GM19452 (cell line): Measurements from ENCODE around the gene VEZF1.
A peak's percentile ranks its signal among the peaks of the same experiment; 100 is the strongest.

Experiments used
- ATAC-seq: cut with Tn5 transposase; IDR thresholded peaks from one replicate; pipeline ENCODE4 v1.9.1; 2021; ENCODE audit not compliant: unreplicated experiment

VEZF1 gene

DNA sequence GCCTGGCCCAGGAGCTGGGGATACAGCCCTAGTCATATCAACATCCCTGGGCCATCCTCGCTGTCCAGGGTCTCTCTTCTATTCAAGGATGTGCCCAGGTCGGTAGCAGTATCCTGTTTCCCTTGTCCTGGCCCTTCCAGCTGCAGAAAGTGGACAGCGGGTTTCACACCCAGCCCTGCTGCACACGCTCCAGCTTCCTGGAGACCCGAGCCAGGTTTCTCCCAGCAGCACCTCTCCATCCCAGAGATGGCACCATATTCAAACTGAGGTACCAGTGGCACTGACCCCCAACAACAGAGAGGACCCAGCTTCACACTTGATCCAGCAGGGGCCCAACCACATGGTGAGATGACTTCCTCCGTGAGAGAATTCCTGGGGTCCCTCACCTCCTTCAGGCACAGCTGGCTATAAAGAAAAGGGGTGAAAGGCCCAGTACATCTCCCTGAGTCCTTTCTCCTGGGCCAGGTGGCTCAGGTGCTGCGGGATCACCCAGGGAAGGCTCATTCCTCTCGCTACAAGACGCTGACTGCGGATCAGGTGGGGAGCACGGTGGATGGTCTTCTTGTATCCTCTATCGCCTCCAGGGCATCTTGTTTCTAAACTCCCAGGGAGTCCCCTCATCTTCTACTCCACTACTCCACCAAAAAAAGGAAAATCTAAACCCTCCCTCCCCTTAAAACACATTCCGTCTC, 34.2 kb downstream of the VEZF1 start:
- ATAC-seq: no peak

DNA sequence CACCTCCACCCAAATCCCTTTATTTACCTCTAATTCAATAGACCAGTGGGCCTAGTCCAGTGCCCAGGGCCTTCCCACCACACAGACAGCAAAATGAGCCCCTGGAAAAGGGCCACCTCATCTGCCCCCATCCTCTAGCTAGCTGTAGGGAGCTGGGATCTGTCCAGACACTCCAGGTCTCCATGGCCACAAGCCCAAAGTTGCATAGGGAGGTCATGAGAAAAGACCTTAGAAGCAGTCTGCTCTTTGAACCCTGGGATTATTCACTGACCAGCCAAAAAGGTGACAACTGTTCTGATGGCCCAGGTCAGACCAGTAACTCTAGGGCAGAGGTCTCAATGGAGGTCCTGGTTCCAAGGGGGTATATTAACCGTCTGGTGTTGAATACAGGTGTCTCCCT, 34.8 kb downstream of the VEZF1 start:
- ATAC-seq: no peak

DNA sequence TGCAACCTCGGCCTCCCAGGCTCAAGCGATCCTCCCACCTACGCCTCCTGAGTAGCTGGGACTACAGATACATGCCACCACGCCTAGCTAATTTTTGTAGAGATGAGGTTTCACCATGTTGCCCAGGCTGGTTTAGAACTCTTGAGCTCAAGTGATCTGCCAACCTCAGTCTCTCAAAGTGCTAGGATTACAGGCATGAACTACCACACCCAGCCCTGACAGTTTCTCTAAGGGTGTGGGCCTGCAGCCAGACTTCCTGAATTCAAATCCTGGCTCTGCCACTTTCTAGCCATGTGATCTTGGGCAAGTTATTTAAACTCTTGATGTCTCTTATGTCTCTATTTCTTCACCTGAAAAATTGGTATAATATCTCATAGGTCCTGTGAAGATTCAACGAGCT, 38.4 kb downstream of the VEZF1 start:
- no peak for ATAC-seq

DNA sequence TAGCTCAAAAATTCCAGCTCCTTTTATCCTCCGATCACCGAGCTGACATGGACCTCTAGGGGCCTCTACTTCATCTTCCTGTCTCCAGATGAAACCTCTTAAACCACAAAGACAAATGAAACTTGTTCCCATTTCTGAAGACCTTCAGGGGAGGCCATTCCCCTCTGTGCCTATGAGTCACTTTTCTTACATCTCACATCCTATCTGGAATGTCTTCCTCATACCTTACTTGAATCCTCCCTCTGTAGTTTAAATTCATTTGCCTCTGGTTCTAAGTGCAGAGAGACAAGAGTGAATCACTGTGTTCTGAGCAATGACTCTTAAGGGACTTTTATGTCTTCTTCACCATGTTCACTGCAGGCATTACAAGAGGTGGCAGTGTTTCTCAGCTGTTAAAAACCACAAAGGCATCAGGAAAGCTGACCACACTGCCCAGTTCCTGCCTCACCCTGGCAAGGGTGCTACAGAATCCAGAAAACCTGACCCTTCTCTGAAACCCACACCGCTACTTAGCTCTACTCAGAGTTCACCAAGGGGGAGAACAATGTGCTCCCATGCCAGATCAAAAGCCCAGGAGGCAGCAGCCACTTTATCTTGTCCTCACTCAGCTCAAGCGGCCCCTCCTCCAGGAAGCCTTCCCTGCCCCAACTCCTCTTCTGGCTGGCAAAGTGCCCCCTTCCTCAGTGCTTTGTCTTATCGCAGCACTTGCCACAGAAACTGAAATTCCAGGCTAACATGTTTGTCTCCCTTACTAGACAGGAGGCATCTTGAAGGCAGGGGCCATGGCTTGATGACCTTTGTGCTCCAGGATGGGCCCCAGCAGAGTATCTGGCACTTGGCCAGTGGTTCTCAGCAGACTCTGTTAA, 39.3 kb downstream of the VEZF1 start:
- no peak for ATAC-seq

DNA sequence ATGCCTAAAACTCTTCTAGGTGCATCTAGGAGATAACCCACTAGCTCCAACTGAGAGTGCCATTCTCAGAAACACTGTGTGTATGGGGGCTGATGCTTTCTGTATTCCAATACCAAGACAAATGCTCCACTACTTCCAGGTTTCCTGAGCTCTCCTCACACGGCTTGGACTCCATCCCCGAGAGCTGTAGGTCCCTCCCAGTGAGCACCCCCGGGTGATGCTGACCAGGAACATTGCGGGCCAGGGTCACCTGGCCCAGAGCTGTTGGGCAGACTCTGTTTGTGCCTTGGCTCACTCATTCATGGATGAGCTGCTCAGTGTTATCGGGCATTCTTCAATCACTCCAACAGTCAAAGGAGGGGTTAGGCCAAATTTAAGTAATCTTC, 39.9 kb downstream of the VEZF1 start:
- no peak for ATAC-seq

DNA sequence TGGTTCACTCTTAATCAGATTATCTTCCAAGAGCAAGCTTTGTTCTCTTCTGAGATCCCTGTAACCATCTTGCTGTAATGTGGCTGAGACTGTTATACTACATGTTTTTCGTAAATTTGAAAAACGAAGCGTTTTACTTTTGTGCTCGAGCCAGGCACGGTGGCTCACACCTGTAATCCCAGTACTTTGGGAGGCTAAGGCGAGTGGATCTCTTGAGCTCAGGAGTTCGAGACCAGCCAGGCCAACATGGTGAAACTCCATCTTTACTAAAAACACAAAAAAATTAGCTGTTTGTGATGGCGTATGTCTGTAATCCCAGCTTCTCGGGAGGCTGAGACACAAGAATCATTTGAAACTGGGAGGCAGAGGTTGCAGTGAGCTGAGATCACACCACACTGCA, 40.7 kb downstream of the VEZF1 start:
- ATAC-seq: no peak

DNA sequence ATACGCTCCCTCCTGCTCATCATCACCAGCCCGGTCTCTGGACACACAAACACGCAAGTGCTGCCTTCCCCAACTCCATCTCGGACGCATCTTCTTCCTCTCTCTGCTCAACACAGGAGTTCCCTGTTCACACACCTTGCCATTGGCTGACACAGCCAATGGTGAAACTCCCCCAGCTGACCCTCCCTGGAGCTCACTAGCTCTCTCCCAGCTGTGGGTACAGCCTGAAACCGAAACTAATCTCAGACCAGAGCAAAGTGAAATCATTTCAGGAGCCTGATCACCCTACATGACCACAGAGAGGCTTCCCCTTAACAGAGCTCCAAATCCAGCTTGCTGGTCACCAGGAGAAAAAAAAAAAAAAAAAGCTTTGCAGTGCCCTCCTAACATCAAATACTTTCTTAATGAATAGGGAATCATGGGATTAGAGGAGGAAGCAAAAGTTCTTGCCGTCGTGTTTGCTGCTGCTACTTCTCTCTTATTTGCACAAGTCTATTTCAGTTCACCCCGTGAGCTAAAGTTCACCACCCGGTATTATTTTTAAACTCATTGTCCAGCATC, 41.2 kb downstream of the VEZF1 start:
- ATAC-seq: peak; percentile 89

DNA sequence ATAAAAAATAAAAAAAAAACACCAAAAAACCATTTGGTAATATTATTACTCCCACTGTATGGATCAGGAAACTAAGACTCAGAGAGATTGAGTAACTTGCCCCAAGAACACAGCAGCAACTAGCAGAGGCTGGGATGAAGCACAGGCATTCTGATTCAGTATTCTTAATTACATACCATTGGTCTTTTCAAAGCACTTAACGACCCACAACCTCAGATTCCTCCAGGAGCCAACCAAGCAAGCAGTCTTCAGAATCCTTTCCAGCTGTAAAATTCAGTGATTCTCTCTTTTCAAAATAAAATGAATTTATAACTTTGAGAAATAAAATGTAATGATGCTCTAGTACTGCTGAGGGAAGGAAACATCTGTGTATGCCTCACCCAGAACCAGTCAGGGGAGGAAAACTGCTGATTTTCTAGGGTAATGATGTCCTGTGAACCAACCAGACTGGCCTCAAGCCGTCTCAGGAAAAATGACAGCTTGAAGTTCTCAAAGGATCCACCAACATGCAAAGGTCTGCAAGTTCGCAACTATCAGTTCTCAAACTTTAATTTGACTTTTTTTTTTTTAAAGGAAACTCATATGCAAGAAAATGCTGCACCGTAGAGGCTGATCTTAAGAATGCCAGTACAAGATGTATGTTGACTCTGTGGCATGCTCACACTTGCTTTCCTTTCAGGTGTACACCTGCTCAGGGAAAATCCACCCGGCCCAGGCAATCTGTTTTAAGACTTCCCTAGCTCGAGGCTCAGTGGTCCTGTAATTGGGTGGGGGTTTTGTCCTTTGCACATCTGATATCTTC, 41.9 kb downstream of the VEZF1 start:
- ATAC-seq: no peak

DNA sequence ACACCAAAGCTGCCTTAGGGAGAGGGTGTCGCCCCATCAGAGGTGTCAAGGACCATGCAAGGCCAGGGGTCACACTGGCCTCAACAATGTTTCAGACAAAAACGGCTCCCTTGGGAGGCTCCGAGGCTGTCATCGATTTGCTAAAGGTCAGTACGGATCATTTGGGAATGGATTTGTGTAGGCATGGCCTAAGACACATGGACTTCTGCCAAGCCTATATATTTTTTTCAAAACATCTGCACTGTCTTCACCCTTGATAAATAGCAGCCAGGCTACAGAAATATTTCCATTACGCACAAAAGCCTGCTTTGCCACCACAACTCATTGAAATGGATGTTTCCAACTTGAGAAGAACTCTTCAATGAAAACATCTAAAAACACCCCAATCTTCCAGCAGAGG, 43.1 kb downstream of the VEZF1 start:
- ATAC-seq: no peak

DNA sequence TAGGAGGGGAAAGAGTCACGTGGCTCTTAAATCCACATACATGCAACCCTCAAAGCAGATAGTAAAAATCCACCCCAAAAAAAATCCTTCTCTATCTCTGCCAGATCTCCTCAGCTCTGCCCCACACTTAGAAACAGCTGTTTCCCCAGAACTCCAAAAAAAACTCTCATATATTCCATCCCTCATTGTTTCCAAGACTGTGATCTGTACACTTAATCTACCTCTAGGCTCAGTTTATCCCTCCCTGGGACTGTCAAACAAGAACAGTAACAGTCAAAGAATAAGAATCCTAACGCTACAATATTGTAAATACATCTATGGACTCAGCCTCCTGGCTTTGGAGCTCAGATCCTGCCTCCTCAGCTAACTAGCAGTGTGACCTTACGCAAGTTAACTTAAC, 44.4 kb downstream of the VEZF1 start:
- ATAC-seq: no peak

DNA sequence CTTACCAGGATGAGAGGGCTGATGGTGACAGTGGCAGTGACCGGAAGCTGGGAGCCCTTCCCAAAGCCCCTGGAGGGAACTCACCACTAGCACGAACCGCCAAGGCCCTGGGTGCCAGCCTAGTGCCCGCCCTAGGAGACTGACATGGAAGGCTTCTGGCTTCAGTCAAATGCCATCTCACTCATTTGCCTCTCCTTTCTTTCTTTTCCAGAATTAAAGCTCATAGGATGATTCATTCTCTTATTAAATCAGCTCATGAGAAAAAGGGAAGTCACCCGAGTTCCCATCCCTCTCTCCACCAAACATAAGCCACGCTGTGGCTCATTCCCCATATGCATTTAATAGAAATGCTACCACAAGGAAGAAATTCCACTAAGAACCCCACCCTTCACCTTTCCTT, 44.9 kb downstream of the VEZF1 start:
- no peak for ATAC-seq

DNA sequence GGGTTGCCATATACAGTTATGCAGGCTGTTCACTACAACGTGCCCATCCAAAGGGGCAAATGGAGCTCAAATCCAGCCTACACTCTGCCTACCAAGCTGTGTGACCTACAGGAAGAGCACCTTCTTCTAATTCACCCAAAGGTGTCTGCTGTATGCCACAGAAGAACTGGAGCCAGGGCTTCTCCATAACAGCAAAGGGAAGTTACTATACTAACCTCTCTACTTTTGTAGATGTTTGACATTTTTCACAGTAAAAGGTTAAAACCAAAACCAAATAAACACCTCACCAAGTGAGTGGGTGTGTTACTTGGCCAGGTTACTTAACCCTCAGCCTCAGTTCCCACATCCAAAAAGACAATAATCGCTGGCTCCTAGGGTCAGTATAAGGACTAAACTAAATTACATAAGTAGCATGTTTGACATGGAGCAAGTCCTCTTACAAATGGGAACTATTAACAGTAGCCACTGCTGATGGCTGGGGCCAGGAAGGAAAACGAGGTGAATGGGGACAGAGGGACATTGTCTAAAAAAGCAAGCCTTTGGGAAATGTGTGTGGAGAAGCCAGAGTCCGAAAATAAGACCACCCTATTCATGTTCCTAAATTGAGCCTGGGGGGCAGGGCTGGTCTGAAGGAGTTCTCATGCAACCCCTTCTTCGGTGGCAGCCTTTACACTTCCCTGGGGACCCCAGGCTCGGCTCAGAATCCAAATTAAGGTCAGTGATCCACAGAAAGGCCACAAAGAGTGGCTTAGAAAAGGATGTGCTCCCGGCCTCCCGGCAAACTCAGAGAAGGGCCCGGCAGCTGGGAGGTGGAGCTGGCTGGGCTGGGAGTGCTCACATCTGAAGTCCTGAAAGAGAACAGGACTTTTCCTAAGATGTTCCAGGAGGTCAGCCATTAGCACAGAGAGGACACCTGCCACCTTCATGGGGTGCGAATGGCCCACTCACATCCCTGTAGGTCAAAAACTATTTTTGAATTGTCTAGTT, 46.4 kb downstream of the VEZF1 start:
- no peak for ATAC-seq

DNA sequence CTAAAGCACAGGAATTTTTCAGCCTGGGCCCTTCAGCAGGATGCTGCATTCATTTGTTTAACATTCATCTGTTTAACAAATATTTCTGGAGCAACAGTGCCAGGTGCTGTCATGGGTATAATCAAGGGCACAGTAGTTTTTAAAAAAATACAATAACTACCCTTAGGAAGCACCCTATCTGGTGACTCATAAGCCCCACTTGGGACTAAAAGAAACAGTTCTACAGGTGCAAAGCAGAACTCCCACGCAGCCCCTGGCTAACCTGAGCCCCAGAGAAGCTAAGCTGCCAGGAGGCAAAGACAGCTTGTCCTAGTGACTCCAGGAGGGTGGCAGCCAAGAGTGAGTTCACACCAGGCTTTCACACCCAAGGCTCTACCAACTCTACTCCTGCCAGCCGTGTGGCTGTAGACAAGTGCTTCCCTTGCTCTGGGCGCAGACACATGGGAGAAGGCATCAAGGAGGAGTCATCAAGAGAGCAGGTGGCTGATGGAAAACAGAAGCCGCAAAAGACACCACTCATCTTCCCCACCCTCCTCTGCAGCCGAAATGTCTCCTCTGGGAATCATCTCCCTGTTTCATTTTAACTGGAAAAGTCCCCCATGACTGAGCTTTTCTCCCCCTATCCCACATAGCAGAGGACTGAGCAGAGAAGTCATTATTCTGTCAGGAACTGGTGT, 47.3 kb downstream of the VEZF1 start:
- no peak for ATAC-seq

DNA sequence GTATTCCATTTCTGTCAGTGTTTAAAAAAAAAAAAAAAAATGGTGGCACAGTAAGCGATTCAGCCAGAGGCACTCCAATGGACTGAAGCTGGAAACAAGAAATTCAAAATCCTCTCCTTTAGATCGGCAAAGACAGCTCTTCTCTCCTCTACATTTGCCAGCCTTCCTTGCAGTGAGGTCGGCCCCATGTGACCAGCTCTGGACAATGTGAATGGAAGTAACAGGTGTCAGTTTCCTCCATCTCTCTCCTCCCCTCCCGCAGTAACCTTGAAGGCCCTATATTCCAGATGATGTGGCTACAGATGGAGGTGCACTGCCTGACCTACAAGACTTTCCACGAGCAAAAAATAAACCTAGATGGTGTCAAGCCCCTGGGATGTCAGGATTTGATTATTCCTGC, 47.8 kb downstream of the VEZF1 start:
- ATAC-seq: no peak

DNA sequence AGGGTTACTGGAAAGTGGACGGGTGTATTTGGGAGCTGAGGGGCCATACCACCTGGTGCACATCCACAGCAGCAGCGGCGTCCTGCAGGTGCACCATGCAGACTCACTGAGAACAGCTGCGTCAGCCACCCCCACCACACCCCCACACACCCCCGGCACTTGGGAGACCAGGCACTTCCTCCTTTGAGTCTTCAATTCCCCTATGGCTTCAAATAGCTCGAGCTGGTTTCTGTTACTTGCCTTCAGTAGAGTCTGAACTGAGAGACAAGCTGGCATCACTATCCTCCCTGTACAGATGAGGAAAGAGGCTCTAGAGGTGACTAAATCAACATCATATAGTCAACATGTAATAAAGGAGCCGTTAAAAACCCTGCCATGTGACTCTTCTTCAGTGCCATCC, 48.3 kb downstream of the VEZF1 start:
- ATAC-seq: peak; percentile 67

DNA sequence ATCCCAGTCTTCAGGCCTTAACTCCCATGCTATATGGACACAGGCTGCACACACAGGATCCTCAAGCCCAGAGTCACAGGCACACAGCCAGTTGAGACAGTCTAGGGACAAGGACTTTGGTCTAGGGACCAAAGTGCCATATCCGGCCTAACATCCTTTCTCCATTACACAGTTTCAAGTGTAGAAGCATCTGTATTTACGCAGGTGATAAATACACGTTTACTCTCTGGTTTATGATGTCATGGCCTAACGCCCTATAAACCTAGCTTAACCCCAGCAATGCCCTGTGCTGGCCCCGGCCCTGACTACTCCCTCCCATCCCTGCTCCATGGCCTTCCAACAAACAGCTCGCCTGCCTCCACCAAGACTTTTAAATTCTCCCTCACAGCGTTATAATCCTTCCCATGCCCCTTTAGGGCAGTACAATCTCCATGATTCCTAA, 50.0 kb downstream of the VEZF1 start:
- no peak for ATAC-seq

DNA sequence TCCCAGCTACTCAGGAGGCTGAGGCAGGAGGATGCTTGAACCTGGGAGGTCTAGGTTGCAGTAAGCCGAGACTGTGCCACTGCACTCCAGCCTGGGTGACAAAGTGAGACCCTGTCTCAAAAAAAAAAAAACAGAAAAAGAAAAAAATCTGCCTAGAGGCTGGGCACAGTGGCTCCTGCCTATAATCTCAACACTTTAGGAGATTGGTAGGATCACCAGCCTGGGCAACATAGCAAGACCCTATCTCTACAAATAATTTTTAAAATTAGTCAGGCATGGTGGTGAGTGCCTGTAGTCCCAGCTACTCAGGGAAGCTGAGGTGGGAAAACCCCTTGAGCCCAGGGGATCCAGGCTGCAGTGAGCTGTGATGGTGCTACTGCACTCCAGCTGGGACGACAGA, 50.6 kb downstream of the VEZF1 start:
- no peak for ATAC-seq

DNA sequence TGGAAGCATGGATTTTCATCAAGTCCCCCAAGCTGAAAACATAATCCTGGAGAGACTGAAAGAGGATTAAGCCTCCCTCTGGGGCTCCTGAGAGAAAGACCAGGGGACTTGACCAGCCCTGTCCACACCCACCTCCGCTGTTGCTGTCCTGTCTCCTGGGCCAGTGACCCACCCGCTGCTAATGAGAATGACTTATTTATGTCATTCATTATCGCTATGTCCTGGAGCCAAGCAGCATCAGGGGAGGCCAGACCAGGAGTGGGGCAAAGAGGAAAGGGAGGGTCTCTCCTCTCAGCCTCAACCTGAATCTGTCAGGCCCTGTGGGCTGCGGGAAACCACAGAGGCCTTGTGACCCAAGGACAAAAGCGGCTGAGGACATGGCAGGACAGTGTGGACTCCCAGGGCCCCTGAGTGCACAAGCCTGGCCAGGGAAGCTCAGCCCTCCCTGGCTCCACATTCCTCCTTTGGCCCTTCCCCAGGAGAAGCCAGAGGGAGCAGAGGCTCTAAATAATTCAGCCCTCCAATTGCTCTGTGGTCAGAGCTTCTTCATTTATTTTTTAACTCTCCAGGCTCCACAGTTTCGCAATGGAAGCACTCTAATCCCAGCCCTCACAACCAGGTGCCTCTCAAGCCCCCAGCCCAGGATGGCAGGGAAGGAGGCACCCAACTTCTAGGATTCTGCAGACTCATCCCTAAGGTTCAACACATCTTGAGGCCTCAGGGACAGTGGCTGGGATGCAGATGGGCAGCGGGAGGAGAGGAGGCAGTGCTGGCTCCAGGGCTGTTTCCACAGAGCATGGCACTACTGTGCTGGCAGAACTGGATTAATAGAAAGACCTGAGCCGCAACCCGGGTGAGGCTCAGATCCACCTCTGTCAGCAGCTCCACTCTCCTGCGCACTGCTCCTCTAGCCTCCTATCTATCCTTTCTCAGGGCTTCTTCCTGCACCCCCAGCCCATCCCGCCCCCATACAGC, 51.9 kb downstream of the VEZF1 start:
- no peak for ATAC-seq
